ENCODE data around the gene PTPRK.

Gene PTPRK

GRCh38 chr6:127959869-127960268 lies 560.5 kb downstream of the PTPRK start:
- no CpG with 5 or more reads among the region's 3 CpGs for WGBS (ENCODE audit: insufficient coverage, insufficient read length)
- no peaks in the 10 kb centered on the region for H3K27me3 ChIP-seq (ENCODE audit: control insufficient read depth, insufficient read depth, low read length)
- no peak overlapping the region for H3K4me3 ChIP-seq (ENCODE audit: low read length)
- no peak for DNase-seq (ENCODE audit: low read depth, low spot score)
- no peak overlapping the region for H3K27ac ChIP-seq (ENCODE audit: low read length)
- H3K4me1 ChIP-seq (ENCODE audit: control insufficient read depth, insufficient read depth, low read length): no peaks in the 10 kb centered on the region
- H3K36me3 ChIP-seq (ENCODE audit: control insufficient read depth, insufficient read depth, low read length): no peaks in the 10 kb centered on the region
- H3K9me3 ChIP-seq (ENCODE audit: control insufficient read depth, insufficient read depth, low read length): no peaks in the 10 kb centered on the region; the same call in 1 of the 2 replicates

DNA sequence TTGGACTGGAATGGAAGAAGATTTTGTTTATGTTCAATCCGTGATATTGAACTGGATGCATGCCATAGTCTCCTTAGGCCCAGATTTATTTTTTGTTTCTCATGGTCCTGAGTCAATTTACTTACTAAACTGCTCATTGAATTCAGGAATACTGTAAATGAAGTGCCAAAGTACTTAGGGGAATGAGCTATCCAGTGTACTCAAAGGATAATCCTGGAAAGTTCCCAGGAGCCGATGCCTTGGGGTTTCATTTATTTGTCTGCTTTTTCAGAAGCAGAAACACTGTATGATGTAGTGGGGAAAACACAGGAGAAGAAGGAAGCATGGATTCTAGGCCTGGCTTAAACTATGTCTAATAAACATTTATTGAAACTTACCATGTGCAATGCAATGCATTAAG lies 563.4 kb downstream of the PTPRK start:
- no CpG with 5 or more reads among the region's 2 CpGs for WGBS (ENCODE audit: insufficient coverage, insufficient read length)
- Histone ChIP-seq H3K9me3 (ENCODE audit: control insufficient read depth, insufficient read depth, low read length) (no peaks in the 10 kb centered on the region; the same call in 1 of the 2 replicates), H3K4me1 (ENCODE audit: control insufficient read depth, insufficient read depth, low read length) (no peaks in the 10 kb centered on the region), H3K36me3 (ENCODE audit: control insufficient read depth, insufficient read depth, low read length) (no peaks in the 10 kb centered on the region), H3K27me3 (ENCODE audit: control insufficient read depth, insufficient read depth, low read length) (no peaks in the 10 kb centered on the region), H3K27ac (ENCODE audit: low read length) (no peak overlapping the region), H3K4me3 (ENCODE audit: low read length) (no peak overlapping the region)
- no peak for DNase-seq (ENCODE audit: low read depth, low spot score)

DNA sequence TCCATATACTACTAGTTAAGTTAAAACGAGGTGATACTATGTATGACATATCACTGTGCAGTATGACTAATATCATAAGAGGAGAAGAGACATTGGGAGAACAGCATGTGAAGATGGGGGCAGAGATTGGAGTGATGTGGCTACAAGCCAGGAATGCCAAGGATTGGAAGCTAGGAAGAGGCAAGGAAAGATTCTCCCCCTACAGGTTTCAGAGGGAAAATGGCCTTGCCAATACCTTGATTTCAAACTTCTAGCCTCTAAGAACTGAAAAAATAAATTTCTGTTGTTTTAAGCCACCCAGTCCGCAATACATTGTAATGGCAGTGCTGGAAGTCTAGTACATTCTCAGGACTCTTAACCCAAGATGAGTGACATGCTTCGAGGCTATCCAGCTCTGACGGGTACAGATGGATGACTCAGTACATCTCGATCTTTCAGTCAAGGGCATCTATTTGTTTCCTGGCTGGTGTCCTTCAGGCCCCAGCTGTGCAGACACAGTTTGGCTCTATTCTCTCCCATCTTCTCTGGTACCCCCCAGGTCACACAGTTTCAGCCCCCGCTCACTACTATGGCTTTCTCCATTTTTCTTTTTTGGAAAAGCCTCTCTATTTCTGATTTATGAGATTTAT lies 564.0 kb downstream of the PTPRK start:
- Histone ChIP-seq H3K27me3 (ENCODE audit: control insufficient read depth, insufficient read depth, low read length) (no peaks in the 10 kb centered on the region), H3K9me3 (ENCODE audit: control insufficient read depth, insufficient read depth, low read length) (no peaks in the 10 kb centered on the region; the same call in 1 of the 2 replicates), H3K4me3 (ENCODE audit: low read length) (no peak overlapping the region), H3K27ac (ENCODE audit: low read length) (no peak overlapping the region), H3K36me3 (ENCODE audit: control insufficient read depth, insufficient read depth, low read length) (no peaks in the 10 kb centered on the region), H3K4me1 (ENCODE audit: control insufficient read depth, insufficient read depth, low read length) (no peaks in the 10 kb centered on the region)
- no peak for DNase-seq (ENCODE audit: low read depth, low spot score)
- no CpG with 5 or more reads among the region's 6 CpGs for WGBS (ENCODE audit: insufficient coverage, insufficient read length)

- no peak for DNase-seq (ENCODE audit: low read depth, low spot score)
- H3K36me3 ChIP-seq (ENCODE audit: control insufficient read depth, insufficient read depth, low read length): no peaks in the 10 kb centered on the region
- H3K9me3 ChIP-seq (ENCODE audit: control insufficient read depth, insufficient read depth, low read length): no peaks in the 10 kb centered on the region
- H3K27ac ChIP-seq (ENCODE audit: low read length): no peak overlapping the region
- WGBS (ENCODE audit: insufficient coverage, insufficient read length): no CpG with 5 or more reads among the region's 4 CpGs
- no peaks in the 10 kb centered on the region for H3K27me3 ChIP-seq (ENCODE audit: control insufficient read depth, insufficient read depth, low read length)
- no peaks in the 10 kb centered on the region for H3K4me1 ChIP-seq (ENCODE audit: control insufficient read depth, insufficient read depth, low read length)
- H3K4me3 ChIP-seq (ENCODE audit: low read length): no peak overlapping the region
Observed at GRCh38 chr6:127954082-127954481, 566.3 kb downstream of the PTPRK start.

GRCh38 chr6:127952831-127953230 lies 567.6 kb downstream of the PTPRK start:
- no peaks in the 10 kb centered on the region for H3K27me3 ChIP-seq (ENCODE audit: control insufficient read depth, insufficient read depth, low read length)
- no peaks in the 10 kb centered on the region for H3K4me1 ChIP-seq (ENCODE audit: control insufficient read depth, insufficient read depth, low read length)
- H3K36me3 ChIP-seq (ENCODE audit: control insufficient read depth, insufficient read depth, low read length): no peaks in the 10 kb centered on the region
- no peaks in the 10 kb centered on the region for H3K9me3 ChIP-seq (ENCODE audit: control insufficient read depth, insufficient read depth, low read length)
- H3K4me3 ChIP-seq (ENCODE audit: low read length): no peak overlapping the region
- no CpG with 5 or more reads among the region's 4 CpGs for WGBS (ENCODE audit: insufficient coverage, insufficient read length)
- no peak for DNase-seq (ENCODE audit: low read depth, low spot score)
- H3K27ac ChIP-seq (ENCODE audit: low read length): no peak overlapping the region

- Histone ChIP-seq H3K9me3 (ENCODE audit: control insufficient read depth, insufficient read depth, low read length) (no peaks in the 10 kb centered on the region), H3K4me1 (ENCODE audit: control insufficient read depth, insufficient read depth, low read length) (no peaks in the 10 kb centered on the region), H3K4me3 (ENCODE audit: low read length) (no peak overlapping the region), H3K27me3 (ENCODE audit: control insufficient read depth, insufficient read depth, low read length) (no peaks in the 10 kb centered on the region), H3K36me3 (ENCODE audit: control insufficient read depth, insufficient read depth, low read length) (no peaks in the 10 kb centered on the region), H3K27ac (ENCODE audit: low read length) (no peak overlapping the region)
- WGBS (ENCODE audit: insufficient coverage, insufficient read length): no CpG with 5 or more reads among the region's 5 CpGs
- DNase-seq (ENCODE audit: low read depth, low spot score): no peak
Observed at GRCh38 chr6:127952176-127952575, 568.2 kb downstream of the PTPRK start.

DNA sequence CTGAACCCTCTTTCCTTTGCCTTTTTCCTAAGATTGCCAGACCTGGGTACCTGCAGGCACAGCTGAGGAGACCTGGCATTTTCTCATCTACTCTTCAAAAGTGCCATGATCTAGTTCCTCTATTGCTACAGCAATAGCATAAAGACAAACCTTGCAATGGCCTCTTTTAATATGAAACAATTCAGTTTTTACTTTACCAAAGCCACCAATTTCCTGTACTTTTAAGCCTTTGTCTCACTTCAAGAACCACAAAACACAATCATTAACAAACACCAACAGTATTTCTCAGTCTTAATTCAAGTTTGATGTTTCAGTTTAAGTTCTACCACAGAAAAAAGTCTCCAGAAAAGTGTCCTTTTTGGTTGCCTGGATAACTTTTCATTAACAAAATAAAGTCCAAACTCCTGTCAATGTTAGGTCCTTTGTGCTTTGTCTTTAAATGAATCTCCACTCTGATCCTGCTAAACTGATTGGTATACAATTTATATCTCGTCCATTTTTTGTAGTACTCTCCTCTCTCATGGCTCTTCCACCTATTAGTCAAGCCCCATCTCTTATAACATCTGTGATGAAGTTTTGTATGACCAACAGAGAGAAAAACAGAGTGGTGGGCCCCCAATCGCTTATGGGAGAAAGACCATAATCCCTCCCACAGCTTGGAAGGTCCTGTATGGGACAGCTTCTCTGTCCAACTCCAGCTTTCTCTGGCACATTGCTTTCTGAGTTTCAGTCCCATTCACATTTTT lies 569.1 kb downstream of the PTPRK start:
- WGBS (ENCODE audit: insufficient coverage, insufficient read length): no CpG with 5 or more reads among the region's 2 CpGs
- no peak for DNase-seq (ENCODE audit: low read depth, low spot score)
- Histone ChIP-seq H3K9me3 (ENCODE audit: control insufficient read depth, insufficient read depth, low read length) (no peaks in the 10 kb centered on the region), H3K27me3 (ENCODE audit: control insufficient read depth, insufficient read depth, low read length) (no peaks in the 10 kb centered on the region), H3K4me1 (ENCODE audit: control insufficient read depth, insufficient read depth, low read length) (no peaks in the 10 kb centered on the region), H3K36me3 (ENCODE audit: control insufficient read depth, insufficient read depth, low read length) (no peaks in the 10 kb centered on the region), H3K4me3 (ENCODE audit: low read length) (no peak overlapping the region), H3K27ac (ENCODE audit: low read length) (no peak overlapping the region)

DNA sequence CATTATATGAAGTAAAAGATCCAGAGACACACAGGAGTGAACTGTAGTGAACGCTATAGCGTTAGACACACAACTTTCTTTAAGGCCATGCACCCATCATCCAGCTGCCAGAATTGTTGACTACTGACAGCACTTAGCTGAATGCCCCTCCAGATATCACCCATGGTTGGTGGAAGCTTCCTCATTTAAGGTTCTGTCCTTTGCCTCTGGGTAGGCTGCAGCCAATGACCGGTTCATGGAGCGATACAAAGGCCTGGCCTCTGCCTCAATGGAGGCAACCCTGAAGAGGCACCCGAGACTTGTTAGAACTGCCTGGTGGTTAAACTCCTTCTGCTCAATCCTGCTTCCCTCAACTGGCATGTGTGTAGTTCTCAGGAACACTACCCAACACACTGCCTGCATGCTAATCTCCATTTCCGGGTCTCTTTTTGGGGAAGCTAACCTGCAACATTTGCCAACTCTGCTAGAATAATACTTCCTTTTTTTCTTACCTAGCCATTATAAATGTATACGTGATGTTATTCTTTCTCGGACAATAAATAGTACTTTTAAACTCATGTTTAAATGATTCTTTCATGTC lies 569.7 kb downstream of the PTPRK start:
- no peak overlapping the region for H3K27ac ChIP-seq (ENCODE audit: low read length)
- no peak for DNase-seq (ENCODE audit: low read depth, low spot score)
- H3K4me1 ChIP-seq (ENCODE audit: control insufficient read depth, insufficient read depth, low read length): no peaks in the 10 kb centered on the region
- WGBS (ENCODE audit: insufficient coverage, insufficient read length): no CpG with 5 or more reads among the region's 8 CpGs
- no peak overlapping the region for H3K4me3 ChIP-seq (ENCODE audit: low read length)
- no peaks in the 10 kb centered on the region for H3K36me3 ChIP-seq (ENCODE audit: control insufficient read depth, insufficient read depth, low read length)
- no peaks in the 10 kb centered on the region for H3K27me3 ChIP-seq (ENCODE audit: control insufficient read depth, insufficient read depth, low read length)
- no peaks in the 10 kb centered on the region for H3K9me3 ChIP-seq (ENCODE audit: control insufficient read depth, insufficient read depth, low read length)

- Histone ChIP-seq H3K4me3 (ENCODE audit: low read length) (no peak overlapping the region), H3K27me3 (ENCODE audit: control insufficient read depth, insufficient read depth, low read length) (no peaks in the 10 kb centered on the region), H3K36me3 (ENCODE audit: control insufficient read depth, insufficient read depth, low read length) (no peaks in the 10 kb centered on the region), H3K27ac (ENCODE audit: low read length) (no peak overlapping the region), H3K4me1 (ENCODE audit: control insufficient read depth, insufficient read depth, low read length) (no peaks in the 10 kb centered on the region), H3K9me3 (ENCODE audit: control insufficient read depth, insufficient read depth, low read length) (no peaks in the 10 kb centered on the region)
- no peak for DNase-seq (ENCODE audit: low read depth, low spot score)
- no CpG with 5 or more reads among the region's 3 CpGs for WGBS (ENCODE audit: insufficient coverage, insufficient read length)
Observed at GRCh38 chr6:127949251-127949650, 571.1 kb downstream of the PTPRK start.

GRCh38 chr6:127946388-127946787 lies 574.0 kb downstream of the PTPRK start:
- H3K4me1 ChIP-seq (ENCODE audit: control insufficient read depth, insufficient read depth, low read length): no peaks in the 10 kb centered on the region
- no peaks in the 10 kb centered on the region for H3K9me3 ChIP-seq (ENCODE audit: control insufficient read depth, insufficient read depth, low read length)
- WGBS (ENCODE audit: insufficient coverage, insufficient read length): no CpG with 5 or more reads among the region's 2 CpGs

More at GRCh38 chr6:127946388-127946787, 574.0 kb downstream of the PTPRK start:
- H3K36me3 ChIP-seq (ENCODE audit: control insufficient read depth, insufficient read depth, low read length): no peaks in the 10 kb centered on the region
- no peaks in the 10 kb centered on the region for H3K27me3 ChIP-seq (ENCODE audit: control insufficient read depth, insufficient read depth, low read length)
- no peak for DNase-seq (ENCODE audit: low read depth, low spot score)
- H3K27ac ChIP-seq (ENCODE audit: low read length): no peak overlapping the region
- no peak overlapping the region for H3K4me3 ChIP-seq (ENCODE audit: low read length)
